HCT116 (cell line): Measurements from ENCODE around the gene IFT57. TPM values are rescaled to one million over a fixed set of nuclear protein-coding genes. Genes with fewer than 3 reads are reported as not detected.

Experiments used
- ATAC-seq: fragments of 200-7000 bp; cut with Tn5 transposase; 2 replicates; pipeline ENCODE4 v1.9.1; 2020; ENCODE audit warnings: mild to moderate bottlenecking, moderate library complexity
- BruUV-seq: library from RNA; stranded (reverse); fragments of 400-500 nt; replicated peaks from 2 replicates; lab custom pipeline; 2021; lab: Mats Ljungman, UMichigan
- CTCF ChIA-PET: fragments of 300-600 bp; sonication (Branson Sonifier 250); formaldehyde crosslinking; loops from one replicate; lab custom pipeline; 2021; ENCODE audit warnings: antibody characterized with exemption; lab: Charles Lee
- POLR2A ChIA-PET: fragments of 300-600, 350-600 bp; sonication (Branson Sonifier 250); formaldehyde crosslinking; loops from one replicate; lab custom pipeline; 2021; ENCODE audit warnings: antibody characterized with exemption; lab: Charles Lee
- RAD21 ChIA-PET, 2 experiments: fragments of 300-600 bp; sonication (Branson Sonifier 250); formaldehyde crosslinking; loops; one replicate each; lab custom pipeline; 2023; ENCODE audit warnings: low total read pairs in 2 of 2; ENCODE audit not compliant: uncharacterized antibody in 2 of 2, unreplicated experiment in 2 of 2, low non-redundant PET in 1 of 2; lab: Charles Lee
- DNase-seq: peaks from one replicate; pipeline ENCODE4 v3.0.0-alpha.2; 2010; ENCODE audit warnings: low read depth, low spot score
- H2AFZ ChIP-seq: fragments of 200-600 bp; shearing (Covaris generic), sonication (generic); 2 replicates; pipeline ENCODE4 v1.6.1; 2017; ENCODE audit warnings: low read depth, mixed run types, mixed read lengths, antibody characterized with exemption, low read length; ENCODE audit not compliant: poor library complexity, severe bottlenecking
- H3K27ac ChIP-seq: 2 replicates; pipeline ENCODE4 v1.5.1; 2012; ENCODE audit warnings: low read depth, low read length
- H3K27me3 ChIP-seq: fragments of 200-600 bp; sonication (generic); 2 replicates; pipeline ENCODE4 v1.6.1; 2016; ENCODE audit warnings: mixed run types, low read length, mixed read lengths; ENCODE audit not compliant: insufficient read depth
- H3K36me3 ChIP-seq, 2 experiments: fragments of 200-500 bp in 1 of 2; fragments of 200-600 bp in 1 of 2; sonication (Bioruptor generic) in 1 of 2; sonication (generic) in 1 of 2; 2 replicates each; pipeline versions ENCODE4 v1.5.1 to v1.6.1; 2014 to 2016; ENCODE audit warnings: low read length in 2 of 2, inconsistent platforms in 1 of 2, mixed read lengths in 1 of 2, mixed run types in 1 of 2; ENCODE audit not compliant: insufficient read depth in 2 of 2, control insufficient read depth in 1 of 2
- H3K4me1 ChIP-seq, 2 experiments: fragments of 200-600 bp in 1 of 2; sonication (generic) in 1 of 2; 2 replicates each; pipeline versions ENCODE4 v1.5.1 to v1.6.1; 2012 to 2017; ENCODE audit warnings: low read length in 2 of 2, inconsistent platforms in 1 of 2, mild to moderate bottlenecking in 1 of 2, mixed read lengths in 1 of 2, mixed run types in 1 of 2, moderate library complexity in 1 of 2; ENCODE audit not compliant: insufficient read depth in 2 of 2, control insufficient read depth in 1 of 2
- H3K4me2 ChIP-seq: fragments of 200-600 bp; sonication (generic); 2 replicates; pipeline ENCODE4 v1.6.1; 2017; ENCODE audit warnings: mixed run types, low read length, mixed read lengths
- H3K4me3 ChIP-seq, 2 experiments: fragments of 200-600 bp in 1 of 2; sonication (generic) in 1 of 2; replicated peaks in 1 of 2; 2 replicates each; pipeline ENCODE4 v1.5.1; 2011 to 2016; ENCODE audit warnings: low read length in 2 of 2, control low read depth in 1 of 2, low read depth in 1 of 2, mild to moderate bottlenecking in 1 of 2, mixed read lengths in 1 of 2, mixed run types in 1 of 2
- H3K79me2 ChIP-seq: fragments of 200-600 bp; sonication (generic); 2 replicates; pipeline ENCODE4 v1.6.1; 2017; ENCODE audit warnings: mild to moderate bottlenecking, mixed run types, low read length, moderate library complexity, mixed read lengths; ENCODE audit not compliant: insufficient read depth
- H3K9ac ChIP-seq: fragments of 200-600 bp; sonication (generic); 2 replicates; pipeline ENCODE4 v1.6.1; 2016; ENCODE audit warnings: low read length, mixed read lengths
- H3K9me2 ChIP-seq: fragments of 200-600 bp; sonication (generic), shearing (Covaris generic); 2 replicates; pipeline ENCODE4 v1.6.1; 2017; ENCODE audit warnings: mixed run types, mild to moderate bottlenecking, moderate library complexity; ENCODE audit not compliant: insufficient read depth
- H3K9me3 ChIP-seq, 2 experiments: fragments of 200-500 bp in 1 of 2; fragments of 200-600 bp in 1 of 2; sonication (Bioruptor generic) in 1 of 2; sonication (generic) in 1 of 2; 2 replicates each; pipeline ENCODE4 v1.6.1; 2014 to 2017; ENCODE audit warnings: low read length in 2 of 2, mixed read lengths in 2 of 2, inconsistent platforms in 1 of 2, low read depth in 1 of 2, mild to moderate bottlenecking in 1 of 2, mixed run types in 1 of 2, moderate library complexity in 1 of 2; ENCODE audit not compliant: control insufficient read depth in 1 of 2, insufficient read depth in 1 of 2
- H4K20me1 ChIP-seq: fragments of 200-600 bp; sonication (generic), shearing (Covaris generic); 2 replicates; pipeline ENCODE4 v1.6.1; 2017; ENCODE audit warnings: mixed run types, mild to moderate bottlenecking, moderate library complexity; ENCODE audit not compliant: insufficient read depth
- ATF3 ChIP-seq: IDR thresholded peaks from 2 replicates; pipeline ENCODE4 v1.6.1; 2012
- CEBPB ChIP-seq: IDR thresholded peaks from 2 replicates; pipeline ENCODE4 v1.6.1; 2012; ENCODE audit warnings: low read depth
- EGR1 ChIP-seq: IDR thresholded peaks from 2 replicates; pipeline ENCODE4 v1.6.1; 2012; ENCODE audit warnings: low read depth
- EZH2 ChIP-seq: fragments of 200-600 bp; sonication (generic); IDR thresholded peaks from 2 replicates; pipeline ENCODE4 v1.6.1; 2017; ENCODE audit warnings: antibody characterized with exemption, mixed run types
- RAD21 ChIP-seq: IDR thresholded peaks from 2 replicates; pipeline ENCODE4 v1.6.1; 2012; ENCODE audit warnings: low read depth, mild to moderate bottlenecking
- REST ChIP-seq: IDR thresholded peaks from 2 replicates; pipeline ENCODE4 v1.6.1; 2012; ENCODE audit warnings: low read depth
- SIN3A ChIP-seq: IDR thresholded peaks from 2 replicates; pipeline ENCODE4 v1.6.1; 2012; ENCODE audit warnings: low read depth
- YY1 ChIP-seq: IDR thresholded peaks from 2 replicates; pipeline ENCODE4 v1.6.1; 2011; ENCODE audit warnings: low read length, low read depth, moderate library complexity, mild to moderate bottlenecking; ENCODE audit not compliant: insufficient replicate concordance; ENCODE audit errors: extremely low read depth
- ZFX ChIP-seq: fragments of 450-650 bp; IDR thresholded peaks from 2 replicates; pipeline ENCODE4 v1.6.1; 2017
- ZNF274 ChIP-seq: fragments of 200-500 bp; sonication (Bioruptor generic); IDR thresholded peaks from 2 replicates; pipeline ENCODE4 v1.6.1; 2014; ENCODE audit warnings: mild to moderate bottlenecking, low read depth, low read length, inconsistent platforms
- intact Hi-C: fragments of 100-400 bp; cut with micrococcal nuclease; formaldehyde crosslinking; loops from 2 replicates; pipeline ENCODE4 v1.10.0; 2022
- total RNA-seq: library from RNA; stranded (reverse); gene quantifications from one replicate; pipeline ENCODE4 v1.2.1, GENCODE V29; 2021; ENCODE audit not compliant: unreplicated experiment

The IFT57 gene
- total RNA-seq, 1 experiment from 2014 or later = 38.4 TPM

- ChIA-PET CTCF (interaction anchor here (0.7 kb wide), 1 partner anchor 27 kb away, joined by 3 read pairs; no protein-coding TSS in a partner anchor), RAD21 (no interaction called here), POLR2A (no interaction called here)
- H3K9me3 ChIP-seq = no peaks in the 10 kb centered on the region
- no peak overlapping the region for H3K9ac ChIP-seq
- no peaks in the 10 kb centered on the region for H3K4me1 ChIP-seq
- DNase-seq (no peak), ATAC-seq (no peak)
- no peak overlapping the region for H3K4me3 ChIP-seq
- no peaks in the 10 kb centered on the region for H4K20me1 ChIP-seq
- no peak overlapping the region for H2AFZ ChIP-seq
- H3K4me2 ChIP-seq = no peak overlapping the region
- H3K79me2 ChIP-seq = no peaks in the 10 kb centered on the region
- H3K27me3 ChIP-seq = no peaks in the 10 kb centered on the region
- H3K27ac ChIP-seq = no peak overlapping the region
- H3K9me2 ChIP-seq = no peaks in the 10 kb centered on the region
- BruUV-seq = no TSS peak
- no peaks in the 10 kb centered on the region for H3K36me3 ChIP-seq
- intact Hi-C loops = no loop called here
- TF ChIP-seq ZFX (no peak), RAD21 (no peak), REST (no peak), EGR1 (no peak), SIN3A (no peak), EZH2 (no peak), ATF3 (no peak), CEBPB (no peak), YY1 (no peak), ZNF274 (no peak)
These were observed 37.4 kb downstream of the IFT57 start for GRCh38 chr3:108184824-108185223.
